Measurements from ENCODE around the gene TRAF6.
"Not testable (repeated sequence)": the region's sequence is repeated elsewhere in the genome, so short reads cannot be mapped to it uniquely, and the experiment has no call there.

TRAF6 gene

DNA sequence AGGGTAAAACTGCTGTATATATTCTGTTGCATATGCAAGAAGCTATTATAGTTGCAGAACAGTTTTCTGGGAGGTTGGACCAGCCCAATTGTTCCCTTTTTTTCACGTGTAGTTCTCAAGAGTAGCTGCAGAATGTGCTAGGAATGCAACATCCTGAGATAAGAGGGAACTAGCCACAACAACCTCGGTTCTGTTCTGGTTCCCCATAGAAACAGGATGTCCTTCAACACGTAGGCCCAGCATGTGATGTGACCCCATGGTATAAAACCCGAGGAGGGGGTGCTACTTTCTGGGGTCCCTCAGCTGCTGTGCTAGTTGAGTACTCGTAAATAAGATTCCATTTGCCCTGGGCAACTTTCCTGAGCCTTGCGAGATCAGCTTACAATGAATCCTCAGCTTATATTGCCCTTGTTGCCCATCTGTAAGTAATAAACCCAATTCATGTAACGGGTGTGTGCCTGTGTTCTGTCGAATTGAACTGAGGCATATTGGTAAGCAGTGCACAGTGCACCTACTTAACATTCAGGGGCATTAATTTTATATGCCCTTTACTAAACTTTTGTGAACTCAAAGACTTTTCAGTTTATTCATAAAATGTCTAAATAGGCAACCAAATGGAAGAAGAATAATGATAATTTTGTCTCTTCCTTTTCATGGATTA lies 23.0 kb upstream of the TRAF6 start:
- no peak for DNase-seq (ENCODE audit: low read depth)
- TF ChIP-seq, protein P1, sequence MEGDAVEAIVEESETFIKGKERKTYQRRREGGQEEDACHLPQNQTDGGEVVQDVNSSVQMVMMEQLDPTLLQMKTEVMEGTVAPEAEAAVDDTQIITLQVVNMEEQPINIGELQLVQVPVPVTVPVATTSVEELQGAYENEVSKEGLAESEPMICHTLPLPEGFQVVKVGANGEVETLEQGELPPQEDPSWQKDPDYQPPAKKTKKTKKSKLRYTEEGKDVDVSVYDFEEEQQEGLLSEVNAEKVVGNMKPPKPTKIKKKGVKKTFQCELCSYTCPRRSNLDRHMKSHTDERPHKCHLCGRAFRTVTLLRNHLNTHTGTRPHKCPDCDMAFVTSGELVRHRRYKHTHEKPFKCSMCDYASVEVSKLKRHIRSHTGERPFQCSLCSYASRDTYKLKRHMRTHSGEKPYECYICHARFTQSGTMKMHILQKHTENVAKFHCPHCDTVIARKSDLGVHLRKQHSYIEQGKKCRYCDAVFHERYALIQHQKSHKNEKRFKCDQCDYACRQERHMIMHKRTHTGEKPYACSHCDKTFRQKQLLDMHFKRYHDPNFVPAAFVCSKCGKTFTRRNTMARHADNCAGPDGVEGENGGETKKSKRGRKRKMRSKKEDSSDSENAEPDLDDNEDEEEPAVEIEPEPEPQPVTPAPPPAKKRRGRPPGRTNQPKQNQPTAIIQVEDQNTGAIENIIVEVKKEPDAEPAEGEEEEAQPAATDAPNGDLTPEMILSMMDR (conservative IDR thresholded peaks at IDR 0.05; ENCODE audit: low read length), result no peak
- no peak overlapping the region for H3K4me3 ChIP-seq (ENCODE audit: low read length)

DNA sequence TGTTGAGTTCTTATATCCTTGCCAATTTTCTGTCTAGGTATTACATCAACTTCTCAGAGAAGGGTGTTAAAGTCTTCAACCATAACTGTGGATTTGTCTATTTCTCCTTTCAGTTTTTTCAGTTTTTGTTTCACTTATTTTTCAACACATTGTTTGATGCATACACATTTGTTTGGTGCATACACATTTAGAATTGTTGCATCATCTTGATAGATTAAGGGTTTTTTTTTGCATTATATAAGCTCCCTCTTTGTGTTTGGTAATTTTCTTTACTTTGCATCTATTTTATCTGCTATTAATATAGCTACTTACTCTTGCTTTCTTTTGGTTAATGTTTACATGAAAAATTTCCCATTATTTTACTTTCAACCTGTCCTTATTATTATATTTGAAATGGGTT lies 20.8 kb upstream of the TRAF6 start:
- DNase-seq (ENCODE audit: low read depth), result no peak
- TF ChIP-seq, protein P1 (conservative IDR thresholded peaks at IDR 0.05; ENCODE audit: low read length), result no peak
- no peak overlapping the region for H3K4me3 ChIP-seq (ENCODE audit: low read length)

DNA sequence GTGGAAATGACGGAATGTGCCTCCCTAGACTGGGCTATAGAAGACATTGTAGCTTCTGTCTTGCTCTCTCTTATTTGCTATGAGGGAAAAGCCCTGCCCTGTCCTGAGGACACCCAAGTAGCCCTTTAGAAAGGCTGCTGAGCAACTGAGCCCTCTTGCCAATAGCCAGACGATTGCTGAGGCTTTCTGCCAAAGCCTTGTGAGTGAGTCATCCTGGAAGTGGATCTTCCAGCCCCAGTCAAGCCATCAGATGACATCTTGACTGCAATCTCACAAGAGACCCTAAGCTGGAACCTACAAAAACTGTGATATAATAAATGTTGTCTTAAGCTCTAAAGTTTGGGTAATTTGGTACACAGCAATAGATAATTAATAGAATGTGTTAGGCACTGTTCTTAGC lies 3.9 kb upstream of the TRAF6 start:
- H3K4me3 ChIP-seq (ENCODE audit: low read length), result no peak overlapping the region
- TF ChIP-seq, protein P1 (conservative IDR thresholded peaks at IDR 0.05; ENCODE audit: low read length), result no peak
- no peak for DNase-seq (ENCODE audit: low read depth)

DNA sequence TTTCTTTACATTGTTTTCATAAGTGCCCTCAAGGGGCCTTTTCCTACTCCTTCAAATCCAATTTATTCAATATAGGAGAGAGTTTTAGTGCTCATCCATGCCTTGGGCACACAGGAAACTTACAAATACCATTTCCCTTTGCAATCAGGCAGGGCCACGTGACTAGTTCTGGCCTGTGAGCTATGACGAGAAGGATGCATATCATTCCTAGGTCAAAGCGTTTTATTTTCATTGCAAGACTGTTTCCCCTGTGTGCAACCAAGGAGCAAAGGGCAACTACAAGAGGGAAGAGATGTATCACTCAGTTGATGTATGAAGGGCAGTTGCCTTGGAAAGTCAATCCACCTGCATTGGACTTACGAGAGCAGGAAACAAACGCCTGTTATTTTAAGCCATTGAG lies 1.9 kb upstream of the TRAF6 start:
- no peak for DNase-seq (ENCODE audit: low read depth)
- no peak overlapping the region for H3K4me3 ChIP-seq (ENCODE audit: low read length)
- TF ChIP-seq, protein P1 (conservative IDR thresholded peaks at IDR 0.05; ENCODE audit: low read length), result no peak

DNA sequence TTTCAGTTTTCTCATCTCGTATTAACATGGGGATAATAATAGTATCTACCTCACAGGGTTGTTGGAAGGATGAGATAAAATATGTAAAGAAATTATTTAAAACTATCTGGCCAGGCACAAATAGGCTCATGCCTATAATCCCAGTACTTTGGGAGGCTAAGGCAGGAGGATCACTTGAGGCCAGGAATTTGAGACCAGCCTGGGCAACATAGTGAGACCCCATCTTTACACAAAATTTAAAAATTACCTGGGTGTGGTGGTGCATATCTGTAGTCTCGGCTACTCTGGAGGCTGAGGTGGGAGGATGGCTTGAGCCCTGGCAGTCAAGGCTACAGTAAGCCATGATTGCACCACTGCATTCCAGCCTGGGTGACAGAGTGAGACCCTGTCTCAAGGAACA lies 990 bp upstream of the TRAF6 start:
- not testable (repeated sequence) for DNase-seq (ENCODE audit: low read depth)
- peak overlapping the region; percentile 98 for H3K4me3 ChIP-seq (ENCODE audit: low read length)

DNA sequence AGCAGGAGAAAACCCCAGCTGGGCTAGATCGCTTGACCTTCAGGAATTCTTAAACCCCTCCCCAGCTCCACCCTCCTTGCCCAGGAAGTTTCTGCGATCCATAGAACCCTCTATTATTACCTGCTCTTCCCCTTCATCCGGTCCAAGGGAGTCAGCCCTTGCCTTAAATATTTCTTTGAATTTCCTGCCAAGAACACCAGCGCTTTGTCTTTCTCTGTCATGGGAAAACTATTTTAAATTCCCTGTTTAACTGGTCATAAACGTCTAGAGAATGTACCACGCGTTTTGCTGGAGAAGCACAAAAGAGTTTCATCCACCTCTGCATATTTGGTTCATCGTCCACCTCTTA lies 496 bp upstream of the TRAF6 start:
- peak; percentile 34 for DNase-seq (ENCODE audit: low read depth)
- peak overlapping the region; percentile 98 for H3K4me3 ChIP-seq (ENCODE audit: low read length)
- TF ChIP-seq, protein P1 (conservative IDR thresholded peaks at IDR 0.05; ENCODE audit: low read length), result no peak

DNA sequence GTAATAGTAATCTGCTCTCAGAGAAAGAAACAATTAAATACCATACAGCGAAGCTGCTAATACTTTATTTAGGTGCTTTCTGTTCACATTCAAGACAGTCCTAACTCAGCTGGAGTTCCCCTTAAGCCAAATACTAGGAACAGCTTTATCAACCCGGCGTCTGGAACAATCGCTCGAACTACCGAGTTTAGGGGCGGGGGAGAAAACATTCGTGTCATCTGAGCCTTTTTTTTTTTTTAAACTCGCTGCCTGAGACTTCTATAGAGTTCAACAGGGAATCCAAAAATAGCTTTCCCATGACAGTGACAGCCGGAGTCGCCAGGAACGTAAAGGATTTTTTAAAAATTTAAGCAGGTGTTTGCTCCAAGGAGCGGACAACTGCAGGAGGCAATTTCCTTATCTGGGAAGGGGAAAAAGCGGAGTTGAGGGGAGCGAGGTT lies 852 bp downstream of the TRAF6 start:
- TF ChIP-seq, protein P1 (conservative IDR thresholded peaks at IDR 0.05; ENCODE audit: low read length), result no peak
- DNase-seq (ENCODE audit: low read depth), result peak; percentile 11
- H3K4me3 ChIP-seq (ENCODE audit: low read length), result peak overlapping the region; percentile 98

DNA sequence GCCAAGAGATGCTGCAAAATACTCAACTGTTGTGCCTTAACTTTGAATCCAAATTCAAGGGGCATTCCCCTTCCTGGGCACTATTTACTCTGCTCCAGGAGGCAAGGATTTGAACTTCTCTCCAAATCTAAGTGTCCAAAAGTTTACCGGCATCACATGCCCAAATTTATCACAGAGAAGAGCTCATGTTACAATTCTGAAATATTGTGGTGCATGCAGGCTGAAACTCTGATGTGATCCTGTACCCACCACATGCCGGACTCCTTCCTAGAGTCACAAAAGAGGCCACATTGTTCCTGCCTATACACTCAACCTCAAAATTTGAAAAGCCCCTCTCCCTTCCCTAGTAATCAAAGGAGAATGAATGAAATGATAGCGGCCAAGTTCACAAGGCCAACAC lies 1.3 kb downstream of the TRAF6 start:
- DNase-seq (ENCODE audit: low read depth), result no peak
- TF ChIP-seq, protein P1 (conservative IDR thresholded peaks at IDR 0.05; ENCODE audit: low read length), result no peak
- peak overlapping the region; percentile 98 for H3K4me3 ChIP-seq (ENCODE audit: low read length)
